ENCODE results near the gene PTER.

PTER gene

DNA sequence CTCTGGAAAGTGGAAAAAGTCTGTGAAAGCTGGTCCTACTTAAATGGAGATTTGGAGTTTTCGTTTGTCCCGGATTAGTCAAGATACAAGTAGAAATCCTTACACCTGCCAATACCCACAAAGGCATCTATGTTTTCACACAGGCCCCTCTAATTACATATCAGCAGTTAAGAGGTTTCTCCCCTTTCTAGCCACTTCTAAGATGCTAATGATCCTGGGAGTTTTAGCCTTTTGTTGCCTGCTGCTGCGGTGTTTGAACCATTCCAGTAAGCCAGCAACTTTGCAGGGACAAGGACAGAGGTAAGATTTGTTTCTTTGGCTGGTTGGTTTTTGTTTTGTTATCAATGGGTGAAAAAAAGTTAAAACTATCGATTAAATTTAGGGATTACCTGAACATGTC, 90.6 kb downstream of the PTER start:
- H3K4me1 ChIP-seq (ENCODE audit: control insufficient read depth, insufficient read depth, low read length, poor library complexity, severe bottlenecking) = no peaks in the 10 kb centered on the region
- H3K27me3 ChIP-seq (replicated peaks; ENCODE audit: control insufficient read depth, insufficient read depth, low read length, poor library complexity, severe bottlenecking) = no peaks in the 10 kb centered on the region

DNA sequence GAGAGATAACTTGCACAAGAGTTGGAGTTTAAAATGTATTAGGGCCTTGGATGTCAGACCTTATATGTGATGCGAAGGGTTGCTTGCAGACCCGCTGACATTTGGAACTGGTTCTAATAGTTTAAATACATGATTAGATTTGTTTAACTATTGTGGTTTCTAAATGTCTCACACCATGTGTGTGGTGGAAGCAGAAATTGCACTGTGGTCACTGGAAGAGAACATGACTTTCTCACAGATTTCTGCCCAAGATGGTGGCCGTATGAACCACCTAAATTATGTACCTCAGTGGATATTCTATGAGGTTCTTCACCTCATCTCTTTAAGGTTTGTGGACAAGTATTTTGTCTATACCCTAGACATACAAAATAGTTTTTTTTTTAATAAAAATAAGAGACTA, 93.0 kb downstream of the PTER start:
- Histone ChIP-seq H3K27ac (ENCODE audit: insufficient read depth, low read length, poor library complexity, severe bottlenecking) (no peak overlapping the region), H3K27me3 (replicated peaks; ENCODE audit: control insufficient read depth, insufficient read depth, low read length, poor library complexity, severe bottlenecking) (no peaks in the 10 kb centered on the region), H3K9me3 (ENCODE audit: control insufficient read depth, low read length) (no peaks in the 10 kb centered on the region), H3K4me1 (ENCODE audit: control insufficient read depth, insufficient read depth, low read length, poor library complexity, severe bottlenecking) (no peaks in the 10 kb centered on the region), H3K36me3 (ENCODE audit: control insufficient read depth, insufficient read depth, low read length) (no peaks in the 10 kb centered on the region), H3K4me3 (ENCODE audit: insufficient read depth, low read depth, low read length, poor library complexity, severe bottlenecking) (no peak overlapping the region)
- DNase-seq = no peak

More for the DNA sequence above, 90.6 kb downstream of the PTER start:
- Histone ChIP-seq H3K9me3 (ENCODE audit: control insufficient read depth, low read length) (no peaks in the 10 kb centered on the region), H3K4me3 (ENCODE audit: insufficient read depth, low read depth, low read length, poor library complexity, severe bottlenecking) (no peak overlapping the region), H3K36me3 (ENCODE audit: control insufficient read depth, insufficient read depth, low read length) (no peaks in the 10 kb centered on the region), H3K27ac (ENCODE audit: insufficient read depth, low read length, poor library complexity, severe bottlenecking) (no peak overlapping the region)
- no peak for DNase-seq

- no peak overlapping the region for H3K4me3 ChIP-seq (ENCODE audit: insufficient read depth, low read depth, low read length, poor library complexity, severe bottlenecking)
- H3K4me1 ChIP-seq (ENCODE audit: control insufficient read depth, insufficient read depth, low read length, poor library complexity, severe bottlenecking) = no peaks in the 10 kb centered on the region
- H3K27ac ChIP-seq (ENCODE audit: insufficient read depth, low read length, poor library complexity, severe bottlenecking) = no peak overlapping the region
- DNase-seq = no peak
- no peaks in the 10 kb centered on the region for H3K36me3 ChIP-seq (ENCODE audit: control insufficient read depth, insufficient read depth, low read length)
- no peaks in the 10 kb centered on the region for H3K9me3 ChIP-seq (ENCODE audit: control insufficient read depth, low read length)
- no peaks in the 10 kb centered on the region for H3K27me3 ChIP-seq (replicated peaks; ENCODE audit: control insufficient read depth, insufficient read depth, low read length, poor library complexity, severe bottlenecking)
Measured at GRCh38 chr10:16536155-16536554, 99.3 kb downstream of the PTER start.

GRCh38 chr10:16544099-16544498, 107.3 kb downstream of the PTER start:
- H3K27ac ChIP-seq (ENCODE audit: insufficient read depth, low read length, poor library complexity, severe bottlenecking) = no peak overlapping the region
- no peaks in the 10 kb centered on the region for H3K27me3 ChIP-seq (replicated peaks; ENCODE audit: control insufficient read depth, insufficient read depth, low read length, poor library complexity, severe bottlenecking)
- no peaks in the 10 kb centered on the region for H3K36me3 ChIP-seq (ENCODE audit: control insufficient read depth, insufficient read depth, low read length)
- no peak overlapping the region for H3K4me3 ChIP-seq (ENCODE audit: insufficient read depth, low read depth, low read length, poor library complexity, severe bottlenecking)
- no peaks in the 10 kb centered on the region for H3K9me3 ChIP-seq (ENCODE audit: control insufficient read depth, low read length)
- H3K4me1 ChIP-seq (ENCODE audit: control insufficient read depth, insufficient read depth, low read length, poor library complexity, severe bottlenecking) = no peaks in the 10 kb centered on the region
- no peak for DNase-seq

GRCh38 chr10:16544591-16544990, 107.8 kb downstream of the PTER start:
- H3K4me3 ChIP-seq (ENCODE audit: insufficient read depth, low read depth, low read length, poor library complexity, severe bottlenecking) = no peak overlapping the region
- no peak for DNase-seq
- H3K36me3 ChIP-seq (ENCODE audit: control insufficient read depth, insufficient read depth, low read length) = no peaks in the 10 kb centered on the region

DNA sequence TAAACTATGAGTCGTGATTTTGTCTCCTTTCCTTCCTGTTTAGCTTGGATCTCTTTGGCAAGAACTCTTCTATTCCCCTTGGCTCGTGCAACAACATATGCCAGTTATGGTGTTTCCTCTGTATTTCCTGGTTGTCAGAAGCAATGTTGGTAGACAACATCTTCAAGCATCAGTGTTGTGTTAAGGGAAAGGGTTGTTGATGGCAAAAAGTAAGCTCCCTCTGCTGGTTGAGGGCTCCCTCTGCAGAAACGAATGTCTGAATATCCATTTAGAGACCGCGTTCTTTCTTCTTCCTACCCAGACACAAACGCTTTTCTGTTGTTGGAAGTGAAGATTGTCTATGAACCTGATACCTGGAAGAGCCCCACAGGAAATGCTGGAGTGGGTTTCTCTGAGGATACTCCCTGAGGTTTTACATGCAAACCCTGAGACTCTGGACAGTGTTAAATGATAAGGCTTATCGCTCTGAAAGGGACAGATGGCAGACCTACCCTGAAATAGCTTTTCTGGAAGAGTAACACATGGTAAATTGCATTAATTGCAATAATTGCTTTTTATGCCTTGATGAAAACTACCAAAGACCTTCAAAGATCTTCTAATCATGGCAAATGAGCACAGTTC, 108.4 kb downstream of the PTER start:
- no peak for DNase-seq
- Histone ChIP-seq H3K9me3 (ENCODE audit: control insufficient read depth, low read length) (no peaks in the 10 kb centered on the region), H3K27me3 (replicated peaks; ENCODE audit: control insufficient read depth, insufficient read depth, low read length, poor library complexity, severe bottlenecking) (no peaks in the 10 kb centered on the region), H3K4me3 (ENCODE audit: insufficient read depth, low read depth, low read length, poor library complexity, severe bottlenecking) (no peak overlapping the region), H3K4me1 (ENCODE audit: control insufficient read depth, insufficient read depth, low read length, poor library complexity, severe bottlenecking) (no peaks in the 10 kb centered on the region), H3K27ac (ENCODE audit: insufficient read depth, low read length, poor library complexity, severe bottlenecking) (no peak overlapping the region), H3K36me3 (ENCODE audit: control insufficient read depth, insufficient read depth, low read length) (no peaks in the 10 kb centered on the region)

More at GRCh38 chr10:16544591-16544990, 107.8 kb downstream of the PTER start:
- no peak overlapping the region for H3K27ac ChIP-seq (ENCODE audit: insufficient read depth, low read length, poor library complexity, severe bottlenecking)
- no peaks in the 10 kb centered on the region for H3K27me3 ChIP-seq (replicated peaks; ENCODE audit: control insufficient read depth, insufficient read depth, low read length, poor library complexity, severe bottlenecking)
- no peaks in the 10 kb centered on the region for H3K9me3 ChIP-seq (ENCODE audit: control insufficient read depth, low read length)
- H3K4me1 ChIP-seq (ENCODE audit: control insufficient read depth, insufficient read depth, low read length, poor library complexity, severe bottlenecking) = no peaks in the 10 kb centered on the region

GRCh38 chr10:16547973-16548372, 111.2 kb downstream of the PTER start:
- Histone ChIP-seq H3K36me3 (ENCODE audit: control insufficient read depth, insufficient read depth, low read length) (no peaks in the 10 kb centered on the region), H3K27me3 (replicated peaks; ENCODE audit: control insufficient read depth, insufficient read depth, low read length, poor library complexity, severe bottlenecking) (no peaks in the 10 kb centered on the region), H3K27ac (ENCODE audit: insufficient read depth, low read length, poor library complexity, severe bottlenecking) (no peak overlapping the region), H3K4me3 (ENCODE audit: insufficient read depth, low read depth, low read length, poor library complexity, severe bottlenecking) (no peak overlapping the region), H3K9me3 (ENCODE audit: control insufficient read depth, low read length) (no peaks in the 10 kb centered on the region), H3K4me1 (ENCODE audit: control insufficient read depth, insufficient read depth, low read length, poor library complexity, severe bottlenecking) (no peaks in the 10 kb centered on the region)
- DNase-seq = no peak

DNA sequence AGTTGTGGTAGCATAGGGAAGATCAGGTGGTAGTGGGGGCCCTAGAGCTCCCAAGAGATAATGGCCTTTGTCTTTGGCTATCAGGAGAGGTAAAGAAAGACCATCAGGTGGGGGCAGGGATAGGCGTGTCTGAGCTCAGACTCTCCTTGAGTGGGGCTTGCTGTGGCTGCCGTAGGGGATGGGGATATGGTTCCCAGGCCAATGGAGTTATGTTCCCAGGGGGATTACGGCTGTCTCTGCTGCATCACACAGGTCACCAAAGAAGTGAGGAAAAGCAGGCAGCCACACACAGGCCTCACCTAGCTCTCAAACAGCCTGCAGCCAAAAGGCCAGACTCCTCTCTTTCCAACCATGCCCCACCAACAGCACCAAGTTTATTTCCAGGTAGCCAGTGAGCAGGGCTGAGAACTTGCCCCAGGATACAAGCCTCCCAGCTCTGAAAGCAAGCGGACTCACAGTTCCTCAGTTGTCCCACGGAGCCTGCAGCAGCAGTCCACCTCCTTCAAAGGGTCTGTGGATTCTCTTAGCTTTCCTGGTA, 122.5 kb downstream of the PTER start:
- DNase-seq = no peak
- no peaks in the 10 kb centered on the region for H3K4me1 ChIP-seq (ENCODE audit: control insufficient read depth, insufficient read depth, low read length, poor library complexity, severe bottlenecking)
- H3K36me3 ChIP-seq (ENCODE audit: control insufficient read depth, insufficient read depth, low read length) = no peaks in the 10 kb centered on the region
- H3K27ac ChIP-seq (ENCODE audit: insufficient read depth, low read length, poor library complexity, severe bottlenecking) = no peak overlapping the region
- H3K27me3 ChIP-seq (replicated peaks; ENCODE audit: control insufficient read depth, insufficient read depth, low read length, poor library complexity, severe bottlenecking) = no peaks in the 10 kb centered on the region
- H3K9me3 ChIP-seq (ENCODE audit: control insufficient read depth, low read length) = no peaks in the 10 kb centered on the region
- no peak overlapping the region for H3K4me3 ChIP-seq (ENCODE audit: insufficient read depth, low read depth, low read length, poor library complexity, severe bottlenecking)

GRCh38 chr10:16562891-16563290, 126.1 kb downstream of the PTER start:
- Histone ChIP-seq H3K36me3 (ENCODE audit: control insufficient read depth, insufficient read depth, low read length) (no peaks in the 10 kb centered on the region), H3K4me1 (ENCODE audit: control insufficient read depth, insufficient read depth, low read length, poor library complexity, severe bottlenecking) (no peaks in the 10 kb centered on the region), H3K27me3 (replicated peaks; ENCODE audit: control insufficient read depth, insufficient read depth, low read length, poor library complexity, severe bottlenecking) (no peaks in the 10 kb centered on the region), H3K27ac (ENCODE audit: insufficient read depth, low read length, poor library complexity, severe bottlenecking) (no peak overlapping the region), H3K4me3 (ENCODE audit: insufficient read depth, low read depth, low read length, poor library complexity, severe bottlenecking) (no peak overlapping the region), H3K9me3 (ENCODE audit: control insufficient read depth, low read length) (no peaks in the 10 kb centered on the region)
- DNase-seq = no peak

Data from effector memory CD4-positive, alpha-beta T cell (primary cell).